HG02610 (cell line): ENCODE measurements around the gene CYS1.
"Not testable (repeated sequence)": the region's sequence is repeated elsewhere in the genome, so short reads cannot be mapped to it uniquely, and the experiment has no call there.

Experiments
- ATAC-seq: cut with Tn5 transposase; IDR thresholded peaks from one replicate; pipeline ENCODE4 v1.9.1; 2021; ENCODE audit warnings: mild to moderate bottlenecking, moderate library complexity; ENCODE audit not compliant: unreplicated experiment

CYS1 gene

DNA sequence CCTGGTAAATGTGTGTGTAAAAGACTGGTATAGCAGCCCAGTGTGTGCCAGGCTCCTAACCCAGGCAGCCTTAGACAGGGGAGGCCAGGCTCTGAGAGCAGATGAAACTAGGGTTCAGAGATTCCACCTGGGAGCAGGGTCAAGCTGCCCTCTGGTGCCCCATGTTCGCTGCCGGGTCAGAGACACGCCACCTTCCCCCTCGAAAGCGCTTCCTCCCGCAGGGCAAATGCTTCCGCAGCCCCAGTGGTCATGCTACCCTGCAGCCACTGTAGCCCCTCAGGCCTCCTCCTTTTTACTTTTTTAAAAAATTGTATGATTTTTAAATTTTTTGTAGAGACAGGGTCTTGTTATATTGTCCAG lies 47.5 kb downstream of the CYS1 start:
- no peak for ATAC-seq

DNA sequence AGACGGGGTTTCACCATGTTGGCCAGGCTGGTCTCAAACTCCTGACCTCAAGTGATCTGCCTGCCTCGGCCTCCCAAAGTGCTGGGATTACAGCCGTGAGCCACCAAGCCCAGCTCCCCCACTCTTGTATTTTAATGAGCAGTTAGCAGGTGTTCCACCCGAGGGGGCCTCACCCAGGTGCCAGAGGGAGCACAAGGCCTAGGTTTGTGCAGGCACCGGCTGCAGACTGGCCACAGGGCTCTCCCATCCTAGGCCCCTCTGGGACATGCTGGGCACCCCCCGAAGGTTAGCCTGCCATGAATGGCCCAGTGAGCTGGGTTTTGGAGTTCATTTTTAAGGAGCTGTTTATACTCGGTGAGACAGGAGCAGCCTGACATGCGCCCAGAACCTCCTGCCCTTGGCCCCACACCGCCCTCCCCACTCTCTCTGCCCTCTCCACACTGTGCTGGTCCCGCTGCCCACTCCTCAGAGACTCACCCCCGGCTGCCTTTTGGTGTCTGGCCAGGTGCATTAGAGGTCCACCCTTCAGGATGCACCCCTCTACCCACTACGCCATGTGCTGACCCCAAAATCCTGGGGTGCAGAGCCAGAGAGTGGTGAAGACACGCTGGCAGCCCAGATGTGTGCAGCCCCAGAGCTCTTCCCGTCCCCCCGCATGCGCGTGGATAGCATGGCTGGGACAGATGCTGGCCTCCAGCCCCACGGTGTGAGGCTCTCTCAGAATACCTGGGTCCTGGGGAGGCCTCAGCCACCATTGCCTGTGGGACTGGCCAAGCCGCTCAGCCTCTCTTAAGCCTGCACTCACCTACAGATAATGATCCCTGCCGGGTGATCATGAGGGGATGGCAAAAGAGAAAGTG lies 48.1 kb downstream of the CYS1 start:
- no peak for ATAC-seq

DNA sequence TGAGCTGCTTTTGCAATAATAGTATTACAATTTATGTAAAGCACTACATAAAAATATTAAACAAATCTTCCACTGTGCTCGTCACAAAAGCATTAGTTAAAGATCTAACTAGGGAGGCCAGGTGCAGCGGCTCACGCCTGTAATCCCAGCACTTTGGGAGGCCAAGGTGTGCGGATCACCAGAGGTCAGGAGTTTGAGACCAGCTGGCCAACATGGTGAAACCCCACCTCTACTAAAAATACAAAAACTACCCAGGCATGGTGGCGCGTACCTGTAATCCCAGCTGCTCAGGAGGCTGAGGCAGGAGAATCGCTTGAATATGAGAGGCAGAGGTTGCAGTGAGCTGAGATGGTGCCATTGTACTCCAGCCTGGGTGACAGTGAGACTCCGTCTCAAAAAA lies 49.4 kb downstream of the CYS1 start:
- ATAC-seq = not testable (repeated sequence)

DNA sequence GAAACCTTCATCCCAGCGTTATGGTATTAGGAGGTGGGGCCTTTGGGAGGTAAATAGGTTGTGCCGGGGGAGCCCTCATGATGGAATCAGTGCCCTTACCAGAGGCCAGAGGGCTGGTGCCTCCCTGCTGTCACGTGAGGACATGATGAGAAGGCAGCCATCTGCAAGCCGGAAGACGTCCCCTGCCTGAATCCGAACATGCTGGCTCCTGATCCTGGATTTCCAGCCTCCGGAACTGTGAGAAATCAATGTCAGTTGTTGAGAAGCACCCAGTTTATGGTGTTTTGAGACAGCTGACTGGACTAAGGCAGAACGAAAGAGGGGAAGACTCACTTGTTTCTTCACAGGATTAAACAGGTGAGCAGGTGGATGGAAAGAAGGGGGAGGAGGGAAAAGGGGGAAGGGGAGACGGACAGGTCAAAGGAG lies 49.9 kb downstream of the CYS1 start:
- ATAC-seq = no peak

DNA sequence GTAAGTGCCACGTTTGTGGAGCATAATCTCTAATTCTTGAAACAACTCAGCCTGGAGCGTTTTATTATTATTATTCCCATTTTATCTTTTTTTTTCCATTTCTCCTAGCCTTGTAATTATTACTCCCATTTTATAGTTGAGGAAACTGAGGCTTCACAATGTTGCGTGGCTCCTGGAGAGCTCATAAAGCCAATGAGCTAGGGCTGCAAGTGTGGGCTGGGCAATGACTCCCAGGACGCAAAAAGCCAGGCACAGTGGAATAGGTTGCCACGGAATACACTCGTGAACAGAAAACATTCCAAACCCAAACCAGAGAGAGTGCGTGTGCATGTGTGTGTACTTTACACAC lies 50.4 kb downstream of the CYS1 start:
- ATAC-seq = no peak

DNA sequence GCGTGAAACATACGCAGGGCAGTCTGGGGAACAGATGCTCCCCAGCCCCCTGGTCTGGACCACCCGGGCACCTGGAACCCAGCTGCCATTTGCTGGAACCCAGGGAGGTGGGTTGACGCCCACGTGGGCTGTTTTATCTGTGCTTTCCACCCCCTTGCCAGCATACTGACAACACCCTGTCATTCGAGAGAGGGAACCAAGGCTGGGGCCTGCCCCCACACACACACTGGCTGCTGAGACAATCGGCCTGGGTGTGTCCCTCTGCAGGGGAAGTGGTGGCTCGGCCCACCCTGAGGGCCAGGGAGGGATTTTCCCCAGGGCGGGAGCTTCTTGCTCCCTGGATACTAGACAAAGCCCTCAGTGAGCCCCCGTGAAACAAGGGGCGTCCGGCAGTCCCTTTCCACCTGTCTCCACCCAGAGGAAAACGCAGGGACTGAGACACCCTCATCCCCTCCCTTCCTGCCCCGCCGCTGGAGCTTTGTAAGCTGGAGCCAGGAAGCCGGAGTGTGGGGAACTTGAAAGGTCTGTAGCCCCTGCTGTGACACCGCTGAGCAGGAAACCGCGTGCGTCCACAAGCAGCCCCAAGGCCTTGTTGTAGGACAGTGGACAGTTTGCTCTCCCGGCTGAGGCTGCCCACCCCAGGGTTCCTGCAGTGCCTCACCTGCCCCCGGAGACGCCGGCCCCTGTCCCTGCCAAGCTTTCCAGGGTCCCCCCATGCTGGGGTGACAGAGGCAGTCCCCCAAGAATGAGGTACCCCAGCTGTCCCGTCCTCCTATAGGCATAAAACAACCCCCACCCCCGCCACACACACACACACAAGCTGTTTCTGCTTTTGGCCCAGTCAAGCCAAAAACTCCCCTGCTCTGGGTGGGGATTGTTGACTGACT lies 51.0 kb downstream of the CYS1 start:
- ATAC-seq = peak; percentile 92

DNA sequence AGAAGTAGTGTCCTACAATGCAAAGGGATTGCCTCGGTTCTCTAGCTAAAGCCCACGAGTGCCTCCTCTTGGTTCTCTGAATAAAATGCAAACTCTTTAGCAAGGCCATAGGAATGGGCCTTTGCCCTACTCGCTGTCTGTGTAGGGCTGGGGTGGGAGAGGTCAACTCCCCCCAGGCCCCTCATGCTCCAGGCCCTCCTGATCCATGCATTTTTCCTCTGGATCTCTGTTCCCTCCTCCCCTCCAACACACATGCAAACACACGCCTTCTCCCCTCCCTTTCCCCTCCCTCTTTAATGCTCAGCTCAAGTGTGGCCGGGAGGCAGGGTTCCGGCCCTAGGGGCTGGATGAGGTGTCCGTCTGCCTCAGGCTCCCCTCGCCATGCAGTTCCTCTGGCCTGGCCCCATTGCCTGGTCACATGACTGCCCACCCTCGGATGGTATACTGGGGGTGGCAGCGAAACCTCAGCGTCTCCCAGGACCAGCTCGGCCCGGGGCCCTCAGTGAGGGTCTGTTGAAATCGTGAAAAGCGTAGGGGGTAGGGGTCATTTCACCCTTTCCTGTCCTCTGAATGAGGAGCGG lies 51.7 kb downstream of the CYS1 start:
- ATAC-seq = no peak

DNA sequence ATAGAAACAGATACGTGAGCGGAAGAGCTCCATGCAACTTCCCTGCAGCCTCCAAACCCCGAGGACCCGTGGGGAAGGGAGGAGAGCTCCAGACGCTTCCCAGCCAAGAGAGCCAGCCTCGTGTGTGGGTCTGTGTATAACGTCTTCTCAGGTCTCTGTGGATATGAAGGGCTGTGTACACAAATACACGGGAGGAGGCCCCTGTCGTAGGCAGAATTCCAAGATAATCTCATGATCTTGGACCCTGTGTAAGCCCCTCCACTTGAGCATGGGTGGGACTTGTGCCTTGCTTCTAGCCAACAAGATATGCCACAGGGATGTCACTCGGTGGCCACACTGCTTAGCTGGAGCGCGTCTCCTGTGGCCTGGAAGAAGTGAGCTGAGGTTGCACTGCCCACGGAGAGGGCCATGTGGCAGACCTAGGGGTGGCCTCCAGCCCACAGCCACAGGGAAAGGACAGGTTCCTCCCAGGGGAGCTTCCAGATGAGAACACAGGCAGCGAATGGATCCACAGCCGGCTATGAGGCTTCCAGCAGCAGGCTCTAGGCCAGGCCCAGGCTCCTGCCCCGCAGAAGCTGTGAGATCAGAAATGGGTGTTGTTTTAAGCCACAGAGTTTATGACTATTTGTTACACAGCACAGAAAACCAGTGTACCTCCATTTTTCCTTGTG lies 52.4 kb downstream of the CYS1 start:
- ATAC-seq = no peak

DNA sequence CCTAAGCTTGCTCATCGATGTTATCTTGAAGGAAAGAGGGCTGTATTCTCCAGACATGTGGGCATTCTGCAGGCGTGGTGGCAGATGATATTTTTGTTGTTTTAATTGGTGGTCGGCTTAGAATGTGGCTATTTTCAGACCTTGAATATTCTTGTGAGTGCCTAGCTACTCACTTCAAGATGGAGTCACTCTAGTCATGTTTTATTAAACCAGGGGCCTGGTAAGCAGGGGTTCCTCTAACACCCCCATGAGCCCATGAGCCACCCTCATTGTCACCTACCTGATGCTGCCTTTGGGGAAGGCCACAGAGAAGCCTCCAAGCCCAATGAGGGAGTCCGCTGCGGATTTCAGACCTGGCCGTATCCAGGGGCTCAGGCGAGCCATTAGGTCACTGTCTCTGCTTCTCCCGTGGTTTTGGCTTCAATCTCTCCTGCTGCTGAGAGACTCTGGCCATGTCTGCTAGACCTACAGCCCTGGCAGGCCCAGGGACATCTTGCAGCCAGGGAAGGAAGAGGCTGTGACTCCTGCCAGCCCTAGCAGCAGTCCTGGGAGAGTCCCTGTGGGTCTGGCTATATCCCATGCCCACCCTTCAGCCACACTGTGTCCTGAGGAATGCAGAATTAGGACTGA lies 53.2 kb downstream of the CYS1 start:
- ATAC-seq = no peak

DNA sequence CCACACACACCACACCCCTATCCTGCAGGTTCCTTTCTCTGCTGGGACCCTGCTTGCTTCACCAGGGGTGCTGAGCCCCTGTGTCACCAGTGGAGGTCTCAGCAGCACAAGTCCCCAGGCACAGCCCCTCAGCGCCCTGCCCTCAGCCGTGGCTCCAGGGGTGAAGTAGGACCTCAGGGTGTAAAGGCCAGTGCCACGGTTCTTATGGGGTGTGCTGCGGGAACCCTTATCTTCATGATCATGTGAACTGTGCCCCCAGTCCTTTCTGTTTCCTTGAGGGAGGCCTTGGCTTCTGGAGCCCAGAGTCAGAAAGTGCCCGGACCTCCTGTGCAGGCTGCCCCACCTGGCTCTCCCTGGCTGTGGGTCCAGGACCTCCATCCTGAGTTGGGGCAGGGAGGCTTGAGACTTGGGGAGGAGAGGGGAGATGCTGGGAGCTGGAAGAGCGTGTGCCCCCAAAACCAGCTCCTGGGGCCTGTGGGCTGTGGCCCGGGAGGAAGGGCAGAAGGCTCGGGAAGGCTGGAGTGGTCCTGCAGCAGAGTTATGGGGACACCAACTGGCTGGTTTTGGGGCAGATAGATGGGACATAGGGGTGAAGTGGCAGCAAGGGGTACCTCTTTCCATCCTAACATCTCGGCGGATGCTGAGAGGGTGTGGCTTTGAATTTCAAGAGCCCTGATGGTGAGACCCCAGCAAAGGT lies 57.1 kb downstream of the CYS1 start:
- no peak for ATAC-seq

DNA sequence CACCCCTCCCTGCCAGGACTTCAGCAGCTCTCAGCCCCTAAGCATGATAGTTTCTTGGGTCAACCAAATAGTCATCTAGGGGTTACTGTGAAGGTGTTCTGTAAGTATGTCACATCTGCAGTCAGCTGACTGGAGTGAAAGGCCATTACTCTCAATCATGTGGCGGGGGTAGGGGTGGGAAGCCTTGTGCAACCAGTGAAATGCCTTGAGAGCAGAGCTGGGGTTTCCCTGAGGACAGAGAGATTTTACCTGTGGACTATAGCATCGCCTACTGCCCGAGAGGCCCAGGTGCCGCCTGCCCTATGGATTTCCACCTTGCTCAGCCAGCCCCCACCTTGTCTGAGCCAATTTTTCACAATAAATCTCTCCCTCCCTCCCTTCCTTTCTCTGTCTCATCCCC lies 57.8 kb downstream of the CYS1 start:
- ATAC-seq = no peak

DNA sequence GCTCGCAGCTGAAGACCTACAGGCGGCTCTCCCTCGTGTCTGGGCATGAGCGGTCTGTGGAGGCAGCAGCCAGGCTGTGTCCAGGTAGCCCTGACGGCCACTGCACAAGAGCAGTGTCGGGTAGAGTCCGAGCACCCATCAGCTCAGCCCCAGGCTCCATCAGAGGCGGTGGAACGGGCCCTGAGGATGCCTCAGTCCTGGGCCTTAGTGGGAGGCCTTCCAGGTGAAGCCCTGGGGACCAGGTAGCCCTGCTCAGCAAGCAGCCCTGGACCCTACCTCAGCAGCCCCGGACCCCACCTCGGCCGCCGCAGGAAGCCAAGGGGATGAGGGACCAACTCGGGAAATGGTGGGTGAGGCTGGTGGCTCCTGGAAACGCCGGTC lies 58.2 kb downstream of the CYS1 start:
- no peak for ATAC-seq

DNA sequence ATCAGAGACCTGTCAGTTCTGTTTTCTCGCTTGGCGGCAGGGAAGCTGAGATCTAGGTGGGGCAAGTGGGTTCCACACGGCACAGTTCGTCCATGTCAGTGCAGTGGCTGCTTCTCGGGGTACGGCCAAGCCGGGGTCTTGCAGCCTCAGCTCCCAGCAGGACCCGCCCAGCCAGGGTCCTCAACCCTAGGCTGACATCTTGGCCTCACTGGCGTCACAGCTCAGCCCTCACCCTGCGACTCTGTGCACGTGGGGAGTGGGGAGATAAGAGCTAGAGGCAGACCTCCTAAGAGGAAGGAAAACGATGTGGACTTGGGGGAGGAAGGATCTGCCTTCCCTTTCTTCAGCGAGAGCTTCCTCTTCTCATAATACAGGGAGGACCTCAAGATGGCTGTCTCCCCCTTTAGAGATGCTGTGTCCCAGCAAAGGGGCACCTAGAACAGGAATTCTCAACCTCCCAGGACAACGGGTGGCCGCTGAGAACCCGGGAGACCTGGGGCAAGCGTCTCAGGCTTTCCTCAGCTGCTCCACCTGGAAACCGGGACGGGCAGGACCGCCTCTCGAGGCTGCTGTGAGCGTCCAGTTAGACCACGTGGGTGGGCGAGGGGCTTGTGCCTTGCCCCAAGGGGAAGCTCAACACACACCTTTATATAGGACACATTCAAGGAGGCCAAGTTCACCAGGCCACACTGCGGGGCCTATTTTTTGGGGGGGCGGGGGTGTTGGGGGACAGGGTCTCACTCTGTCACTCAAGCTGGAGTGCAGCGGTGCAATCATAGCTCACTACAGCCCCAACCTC lies 60.4 kb downstream of the CYS1 start:
- no peak for ATAC-seq

DNA sequence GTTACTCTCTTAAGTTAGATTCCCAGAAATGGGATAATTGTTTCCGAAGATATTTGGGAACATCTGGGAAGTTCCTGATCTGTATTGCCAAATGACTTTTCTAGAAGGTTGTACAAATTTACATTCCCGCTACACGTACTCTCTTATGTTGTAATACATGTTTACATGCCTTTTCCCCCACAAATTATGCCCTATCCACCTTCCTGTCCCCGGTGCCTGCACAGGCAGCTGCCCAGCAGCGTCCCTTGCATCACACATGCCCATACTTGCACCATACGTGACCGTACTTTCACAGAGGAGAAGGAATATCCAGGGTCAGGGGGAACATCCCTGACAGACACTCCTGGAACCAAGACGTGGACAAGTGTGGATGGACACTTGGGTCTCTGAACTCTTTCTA lies 61.0 kb downstream of the CYS1 start:
- no peak for ATAC-seq

DNA sequence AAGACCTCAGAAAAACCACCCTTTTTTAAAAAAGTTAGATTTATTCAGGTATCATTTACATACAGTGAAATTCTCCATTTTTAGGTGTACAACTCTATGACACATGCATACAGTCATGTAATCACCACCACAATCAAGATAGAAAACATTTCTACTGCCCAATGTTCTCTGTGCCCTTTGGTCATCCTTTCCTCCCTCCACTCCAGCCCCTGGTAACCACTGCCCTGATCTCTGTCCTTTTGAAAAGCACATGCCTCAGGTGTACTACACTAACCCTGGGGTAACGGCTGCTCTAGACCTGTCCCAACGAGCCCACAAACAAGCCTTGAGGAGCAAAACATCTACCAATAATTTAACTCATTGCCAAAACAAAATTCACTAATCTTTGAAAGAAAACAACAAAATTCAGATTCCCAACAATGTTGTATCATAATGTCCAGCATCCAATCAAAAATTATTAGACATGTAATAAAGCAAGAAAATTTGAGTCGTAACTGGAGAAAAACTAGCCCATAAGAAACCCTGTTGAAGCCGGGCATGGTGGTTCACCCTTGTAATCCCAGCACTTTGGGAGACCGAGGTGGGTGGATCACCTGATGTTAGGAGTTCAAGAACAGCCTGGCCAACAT lies 62.8 kb downstream of the CYS1 start:
- ATAC-seq = no peak

DNA sequence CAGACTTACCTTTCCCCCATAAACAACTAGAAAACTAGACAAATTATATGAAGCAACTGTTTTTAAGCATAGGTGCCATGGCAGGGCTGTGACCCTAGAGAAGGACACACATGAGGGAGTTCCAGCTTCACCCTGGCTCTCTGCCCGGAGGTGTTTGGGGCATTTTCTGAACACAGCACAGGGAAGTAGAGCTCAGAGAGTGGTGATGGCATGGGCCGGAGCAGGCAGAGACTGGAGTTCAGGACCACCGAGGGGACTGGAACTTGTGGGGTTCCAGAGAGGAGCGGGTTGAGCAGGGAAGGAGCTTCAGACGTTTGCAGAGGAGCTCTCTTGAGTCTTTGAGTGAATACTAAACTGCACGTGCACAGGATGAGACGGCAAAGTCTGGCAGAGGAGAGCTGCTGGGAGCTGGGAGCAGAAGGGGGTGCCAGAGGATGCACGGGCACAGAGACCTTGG lies 63.4 kb downstream of the CYS1 start:
- ATAC-seq = no peak

DNA sequence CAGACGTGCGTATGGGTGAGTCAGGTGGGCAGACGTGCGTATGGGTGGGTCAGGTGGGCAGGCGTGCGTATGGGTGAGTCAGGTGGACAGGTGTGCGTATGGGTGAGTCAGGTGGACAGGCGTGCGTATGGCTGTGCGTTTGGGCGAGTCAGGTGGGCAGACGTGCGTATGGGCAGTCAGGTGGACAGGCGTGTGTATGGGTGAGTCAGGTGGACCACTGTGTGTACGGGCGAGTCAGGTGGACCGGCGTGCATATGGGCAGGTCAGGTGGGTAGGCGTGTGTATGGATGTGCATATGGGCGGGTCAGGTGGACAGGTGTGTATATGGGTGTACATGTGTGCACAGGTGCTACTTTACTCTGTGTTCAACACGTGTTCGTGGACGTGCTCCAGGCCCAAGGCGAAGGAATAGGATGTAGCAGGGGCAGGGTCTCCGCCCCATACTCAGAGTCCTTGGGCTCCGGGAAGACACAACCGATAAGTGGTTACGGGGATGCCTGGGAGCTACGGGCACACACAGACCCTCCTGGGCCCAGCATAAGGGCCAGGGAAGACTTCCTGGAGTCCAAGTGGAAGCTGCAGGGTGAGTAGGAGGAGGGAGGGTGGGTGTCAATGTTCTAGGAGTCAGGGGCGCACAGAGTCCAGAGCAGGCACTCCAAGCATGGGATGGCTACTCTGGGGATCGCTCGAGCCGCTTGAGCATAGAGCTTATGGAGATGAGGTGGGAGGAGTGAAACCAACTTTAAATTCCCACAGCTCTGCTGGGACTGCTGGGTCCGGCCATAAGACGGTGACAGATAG lies 64.0 kb downstream of the CYS1 start:
- ATAC-seq = no peak

DNA sequence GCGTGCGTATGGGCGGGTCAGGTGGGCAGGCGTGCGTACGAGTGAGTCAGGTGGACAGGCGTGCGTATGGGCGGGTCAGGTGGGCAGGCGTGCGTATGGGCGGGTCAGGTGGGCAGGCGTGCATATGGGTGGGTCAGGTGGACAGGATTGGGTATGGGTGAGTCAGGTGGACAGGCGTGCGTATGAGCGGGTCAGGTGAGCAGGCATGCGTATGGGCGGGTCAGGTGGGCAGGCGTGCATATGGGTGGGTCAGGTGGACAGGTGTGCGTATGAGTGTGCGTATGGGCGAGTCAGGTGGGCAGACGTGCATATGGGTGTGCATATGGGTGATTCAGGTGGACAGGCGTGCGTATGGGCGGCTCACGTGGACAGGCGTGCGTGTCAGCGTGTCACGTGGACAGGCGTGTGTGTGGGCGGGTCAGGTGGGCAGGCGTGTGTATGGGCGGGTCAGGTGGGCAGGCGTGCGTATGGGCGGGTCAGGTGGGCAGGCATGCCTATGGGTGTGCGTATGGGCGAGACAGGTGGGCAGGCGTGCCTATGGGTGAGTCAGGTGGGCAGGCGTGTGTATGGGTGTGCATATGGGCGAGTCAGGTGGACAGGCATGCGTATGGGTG lies 64.7 kb downstream of the CYS1 start:
- ATAC-seq = not testable (repeated sequence)
